Activated gamma-delta T cell treated with anti-CD3 and anti-CD28 coated beads, Interleukin-2, amount 50 U/mL, for 16 hours (primary cell): ENCODE data around the gene DDX3Y.

ENCODE experiments used
- DNase-seq: peaks from one replicate; pipeline ENCODE4 v3.0.0-alpha.2; 2020; ENCODE audit warnings: low read depth

Gene DDX3Y

GRCh38 chrY:12904618-12905516 lies at the start of gene DDX3Y:
Gene DDX3Y (plus strand): TSS chrY:12904868. CDS start chrY:12904937, 69 bp downstream.
- no peak for DNase-seq

- DNase-seq, result no peak
These were observed 48.8 kb upstream of the DDX3Y start for GRCh38 chrY:12855791-12856275.

- no peak for DNase-seq
These were observed 36.7 kb upstream of the DDX3Y start for GRCh38 chrY:12867960-12868359.

- no peak for DNase-seq
These were observed 7.7 kb upstream of the DDX3Y start for GRCh38 chrY:12896973-12897372.

GRCh38 chrY:12898604-12899003 lies 6.1 kb upstream of the DDX3Y start:
- DNase-seq, result no peak

- DNase-seq, result no peak
These were observed 827 bp downstream of the DDX3Y start for GRCh38 chrY:12905517-12905872.

GRCh38 chrY:12905895-12906294 lies 1.2 kb downstream of the DDX3Y start:
- DNase-seq, result no peak

- DNase-seq, result no peak
These were observed 8.9 kb downstream of the DDX3Y start for GRCh38 chrY:12913541-12913940.

- no peak for DNase-seq
These were observed 23.4 kb downstream of the DDX3Y start for GRCh38 chrY:12928043-12928442.

GRCh38 chrY:12941725-12942687 lies 37.3 kb downstream of the DDX3Y start:
- no peak for DNase-seq
